Breast epithelium (tissue), 3 donors: ENCODE data around the gene SLC6A18.

Experiments used
- CTCF ChIP-seq, 3 donors: fragments of 450-650 bp; IDR thresholded peaks; one replicate each; pipeline ENCODE4 v1.5.1; 2016 to 2017; ENCODE audit warnings: antibody characterized with exemption in 3 of 3, mild to moderate bottlenecking in 3 of 3, moderate library complexity in 3 of 3
- POLR2AphosphoS5 ChIP-seq, 3 donors: sonication (generic); formaldehyde crosslinking; IDR thresholded peaks; one replicate each; pipeline ENCODE4 v1.6.1; 2017; ENCODE audit warnings: antibody characterized with exemption in 3 of 3

DNA sequence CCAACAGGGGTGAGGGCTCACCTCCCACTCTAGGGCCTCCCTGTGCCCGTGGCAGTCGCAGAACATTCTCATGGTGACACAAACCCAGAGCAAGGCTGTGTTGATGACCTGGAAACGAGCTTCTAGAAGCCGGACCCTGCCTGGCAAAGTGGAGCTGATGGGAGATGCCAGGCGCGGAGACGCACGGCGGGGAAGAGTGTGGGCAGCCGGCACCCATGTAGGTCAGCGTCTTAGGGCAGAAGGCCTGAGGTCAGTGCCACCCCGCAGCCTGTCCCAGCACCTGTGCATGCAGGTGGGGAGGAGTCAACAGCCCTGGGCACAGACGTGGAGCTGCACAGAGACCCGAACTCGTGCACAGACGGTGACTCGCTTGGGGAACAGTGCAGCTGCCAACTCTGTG, 5.4 kb downstream of the SLC6A18 start:
- TF ChIP-seq CTCF (IDR thresholded peaks at IDR 0.05) (no peak), POLR2AphosphoS5 (IDR thresholded peaks at IDR 0.05) (no peak)
